HG03565 (cell line): ENCODE results near the gene MED13.
"Not testable (repeated sequence)": the region's sequence is repeated elsewhere in the genome, so short reads cannot be mapped to it uniquely, and the experiment has no call there.

Experiments
- ATAC-seq: cut with Tn5 transposase; IDR thresholded peaks from one replicate; pipeline ENCODE4 v1.9.1; 2021; ENCODE audit warnings: mild to moderate bottlenecking, moderate library complexity; ENCODE audit not compliant: unreplicated experiment

MED13 gene

DNA sequence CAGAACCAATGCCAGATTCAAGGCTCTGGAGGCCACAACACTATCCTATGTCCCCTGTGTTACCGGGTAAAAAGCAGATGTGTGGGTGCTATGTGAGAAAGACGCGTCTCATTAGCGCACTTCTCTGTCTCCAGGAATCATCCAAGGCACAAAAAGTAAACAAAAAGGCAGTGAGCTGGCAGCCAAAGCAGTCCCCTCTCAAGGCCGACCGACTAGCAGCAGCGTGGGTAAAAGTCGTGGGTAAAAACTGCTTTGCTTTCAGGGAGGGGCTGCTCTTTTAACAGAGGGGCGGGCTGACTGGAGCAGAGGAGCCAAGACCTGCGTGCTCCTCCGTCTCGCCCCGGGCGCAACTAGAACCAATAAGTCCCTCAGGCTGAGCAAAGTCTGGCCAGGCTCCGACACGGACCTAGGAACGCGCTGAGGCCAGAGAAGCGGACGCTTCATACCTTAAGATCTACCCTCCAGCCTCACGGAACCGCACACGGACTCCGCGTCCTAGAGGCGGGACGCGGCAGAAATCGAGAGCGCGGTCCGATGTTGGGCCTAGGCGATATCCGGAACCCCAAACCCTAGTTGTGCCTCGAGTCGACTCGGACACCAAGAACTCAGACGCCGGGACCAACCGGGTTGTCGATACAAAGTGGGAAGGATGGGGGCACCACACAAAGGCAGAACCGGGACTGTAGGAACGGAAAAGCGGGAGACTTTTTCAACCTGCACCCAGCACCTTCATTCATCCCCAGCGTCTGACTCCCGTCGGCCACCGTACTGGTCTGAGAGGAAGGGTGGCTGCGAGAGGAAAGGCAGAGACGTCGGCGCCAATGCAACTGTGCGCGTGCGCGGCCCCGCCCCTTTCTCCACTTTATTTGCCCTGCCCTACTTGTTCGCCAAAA lies 137.6 kb downstream of the MED13 start, which contains the start of gene INTS2:
Gene INTS2, minus strand, starts transcription at position 775 of the 893 bp plus-strand sequence. CDS start 1,338 bp downstream, outside the sequence.
- peak; percentile 72 for ATAC-seq

- ATAC-seq, result peak; percentile 7
These were observed 138.3 kb downstream of the MED13 start for GRCh38 chr17:61926826-61927207.

GRCh38 chr17:61915162-61915561 lies 149.9 kb downstream of the MED13 start:
- ATAC-seq, result not testable (repeated sequence)

DNA sequence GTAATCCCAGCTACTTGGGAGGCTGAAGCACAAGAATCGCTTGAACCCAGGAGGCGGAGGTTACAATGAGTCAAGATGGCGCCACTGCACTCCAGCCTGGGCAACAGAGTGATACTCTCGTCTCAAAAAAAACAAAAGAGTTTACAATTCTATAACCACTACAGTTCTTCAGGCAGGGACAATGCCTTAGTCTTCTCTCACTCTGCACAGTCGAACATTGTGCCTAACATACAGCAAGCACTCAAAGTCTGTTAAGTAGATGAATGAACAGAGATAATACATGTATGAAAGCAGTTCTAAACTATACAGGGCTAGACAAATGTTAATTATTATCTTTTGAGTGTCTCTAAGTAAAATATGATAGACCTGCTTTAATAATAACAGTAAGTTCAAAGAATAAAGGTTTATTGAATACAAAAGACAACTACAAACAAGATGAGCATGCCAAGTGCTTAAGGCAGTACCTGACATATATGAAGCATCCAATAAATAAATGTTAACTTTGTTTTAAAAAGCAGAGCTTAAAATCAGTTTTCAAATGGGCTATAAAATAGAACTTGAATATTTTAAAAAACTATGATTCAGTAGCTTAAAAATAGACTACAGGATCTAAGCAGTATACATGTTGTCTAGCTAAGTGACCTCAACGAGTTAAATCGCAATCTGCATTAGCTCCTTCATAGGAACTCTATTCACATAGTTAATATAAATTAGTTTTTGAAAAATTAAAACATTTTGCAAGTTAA lies 156.6 kb downstream of the MED13 start:
- no peak for ATAC-seq

- no peak for ATAC-seq
These were observed 157.7 kb downstream of the MED13 start for GRCh38 chr17:61907361-61907760.

- peak; percentile 82 for ATAC-seq
These were observed 160.9 kb downstream of the MED13 start for GRCh38 chr17:61904094-61904710.

DNA sequence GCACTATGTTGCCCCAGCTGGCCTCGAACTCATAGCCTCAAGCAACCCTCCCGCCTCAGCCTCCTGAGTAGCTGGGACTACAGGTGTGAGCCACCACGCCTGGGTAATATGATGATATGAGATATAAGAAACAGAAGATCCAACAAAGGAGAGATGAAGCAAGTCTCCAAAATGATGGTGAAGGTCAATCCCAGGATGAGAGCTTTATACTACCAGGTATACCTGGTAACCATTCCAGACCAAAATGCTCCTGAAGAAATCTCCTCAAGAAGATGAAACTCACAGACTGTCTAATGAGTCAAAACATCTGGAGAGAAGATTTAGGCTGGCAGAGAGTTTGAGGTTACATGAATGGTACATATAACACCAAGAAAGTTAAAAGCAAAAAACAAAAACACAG lies 161.8 kb downstream of the MED13 start:
- ATAC-seq, result no peak

DNA sequence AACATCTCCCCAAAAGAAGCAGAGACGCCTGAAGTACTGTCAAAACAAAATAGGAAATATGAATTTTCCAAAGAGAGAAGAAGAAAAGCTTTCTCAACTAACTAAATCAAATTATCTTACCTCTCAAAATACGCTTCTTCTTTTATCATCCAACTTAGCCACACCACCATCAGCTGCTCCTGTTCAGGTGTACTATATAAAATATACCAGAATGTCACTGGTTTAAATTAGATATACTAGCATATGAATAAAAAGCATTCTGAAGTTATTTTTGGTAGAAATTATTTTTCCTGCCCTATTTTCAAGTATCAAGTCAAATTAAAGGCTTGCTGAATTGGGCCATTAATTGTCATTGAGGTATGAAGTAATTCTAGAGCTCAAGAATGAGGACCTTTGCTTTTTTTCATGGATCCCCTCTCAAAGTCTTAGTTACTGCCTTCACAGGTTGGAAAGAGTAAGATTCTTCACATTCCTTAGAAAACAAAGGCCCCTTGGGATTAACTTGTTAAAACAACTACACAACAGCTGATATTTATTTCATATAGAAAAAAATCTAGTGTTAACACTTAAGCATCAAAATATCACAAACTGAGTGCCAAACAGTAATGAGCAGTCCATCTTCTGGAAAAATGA lies 167.4 kb downstream of the MED13 start:
- ATAC-seq, result no peak

DNA sequence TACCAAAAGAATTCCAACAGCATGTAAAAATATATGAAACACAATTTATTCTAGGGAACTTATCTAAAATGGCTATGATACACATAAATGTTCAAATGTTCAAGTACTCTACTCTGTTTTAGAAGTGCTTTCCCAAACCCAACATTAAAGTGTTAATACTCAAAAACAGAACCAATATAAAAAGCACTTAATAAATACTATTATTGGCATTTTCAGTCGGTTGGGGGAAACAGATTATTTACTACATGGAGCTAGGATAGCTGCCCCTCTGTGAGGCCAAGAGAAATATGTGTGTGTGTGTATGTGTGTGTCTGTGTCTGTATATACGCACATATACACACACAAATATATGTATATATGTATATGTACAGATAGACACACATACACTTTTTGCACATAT lies 169.7 kb downstream of the MED13 start:
- no peak for ATAC-seq

GRCh38 chr17:61894310-61894709 lies 170.8 kb downstream of the MED13 start:
- ATAC-seq, result not testable (repeated sequence)
